MV-4-11 (cell line): Measurements from ENCODE around the gene SHOX.
"Not testable (repeated sequence)": the region's sequence is repeated elsewhere in the genome, so short reads cannot be mapped to it uniquely, and the experiment has no call there.

Experiments used
- DNase-seq: peaks from one replicate; lab custom pipeline; 2025; lab: John Stamatoyannopoulos, UW

Gene SHOX

GRCh38 chrX:637660-638481, 7.3 kb downstream of the SHOX start:
- no peak for DNase-seq

- DNase-seq: no peak
These were observed 8.0 kb downstream of the SHOX start for GRCh38 chrX:638482-639131.

GRCh38 chrX:639151-639550, 8.6 kb downstream of the SHOX start:
- DNase-seq: no peak

GRCh38 chrX:640641-641040, 10.1 kb downstream of the SHOX start:
- no peak for DNase-seq

GRCh38 chrX:641671-642435, 11.3 kb downstream of the SHOX start:
- DNase-seq: no peak

- DNase-seq: no peak
These were observed 12.0 kb downstream of the SHOX start for GRCh38 chrX:642436-643240.

GRCh38 chrX:643241-643595, 12.6 kb downstream of the SHOX start:
- DNase-seq: no peak

- DNase-seq: no peak
These were observed 13.3 kb downstream of the SHOX start for GRCh38 chrX:643911-644303.

GRCh38 chrX:644304-645281, 14.0 kb downstream of the SHOX start:
- no peak for DNase-seq

- DNase-seq: no peak
These were observed 15.6 kb downstream of the SHOX start for GRCh38 chrX:646228-646495.

- no peak for DNase-seq
These were observed 16.2 kb downstream of the SHOX start for GRCh38 chrX:646796-647195.

- no peak for DNase-seq
These were observed 18.6 kb downstream of the SHOX start for GRCh38 chrX:649166-649565.

- no peak for DNase-seq
These were observed 19.7 kb downstream of the SHOX start for GRCh38 chrX:650324-650723.

- no peak for DNase-seq
These were observed 20.2 kb downstream of the SHOX start for GRCh38 chrX:650811-651210.

- DNase-seq: not testable (repeated sequence)
These were observed 21.3 kb downstream of the SHOX start for GRCh38 chrX:651922-652321.

GRCh38 chrX:652341-652741, 21.8 kb downstream of the SHOX start:
- no peak for DNase-seq

GRCh38 chrX:653306-653705, 22.7 kb downstream of the SHOX start:
- no peak for DNase-seq

- no peak for DNase-seq
These were observed 30.6 kb downstream of the SHOX start for GRCh38 chrX:661154-661553.

- no peak for DNase-seq
These were observed 31.5 kb downstream of the SHOX start for GRCh38 chrX:662126-662525.

- DNase-seq: no peak
These were observed 33.2 kb downstream of the SHOX start for GRCh38 chrX:663841-664240.
